ENCODE data around the gene GRIK5. TPM values are rescaled to one million over a fixed set of nuclear protein-coding genes. Genes with fewer than 3 reads are reported as not detected.

The GRIK5 gene
- total RNA-seq, 1 experiment from 2014 or later = 0.48 TPM

- Mint-ChIP-seq H3K4me3 (ENCODE audit: unreplicated experiment) (no peak overlapping the region), H3K4me1 (ENCODE audit: low read depth, unreplicated experiment) (no peaks in the 10 kb centered on the region), H3K36me3 (ENCODE audit: insufficient read depth, unreplicated experiment) (no peaks in the 10 kb centered on the region), H3K9me3 (ENCODE audit: unreplicated experiment) (no peaks in the 10 kb centered on the region), H3K27me3 (ENCODE audit: insufficient read depth, unreplicated experiment) (peaks cover 20% of the 10 kb centered on the region), H3K27ac (ENCODE audit: unreplicated experiment) (no peak overlapping the region)
- BruUV-seq (replicated peaks) = no TSS peak
- no peaks in the 10 kb centered on the region for H3K4me1 ChIP-seq
- no peaks in the 10 kb centered on the region for H3K36me3 ChIP-seq (ENCODE audit: control insufficient read depth, insufficient read depth, low read length)
- H3K9me3 ChIP-seq = no peaks in the 10 kb centered on the region
- TF ChIP-seq CTCF (IDR thresholded peaks at IDR 0.05; ENCODE audit: insufficient read depth in 1 of 2, low read depth in 1 of 2, low read length in 1 of 2, severe bottlenecking in 1 of 2, unreplicated experiment in 1 of 2) = no peak
- intact Hi-C loops (cut with micrococcal nuclease; ENCODE audit: unreplicated experiment) = no loop called here
- ChIA-PET CTCF (no interaction called here), POLR2A (no interaction called here)
- DNase-seq = no peak
- no peak overlapping the region for H3K4me3 ChIP-seq (ENCODE audit: low read depth, low read length)
- no peaks in the 10 kb centered on the region for H3K27me3 ChIP-seq (replicated peaks; ENCODE audit: control insufficient read depth, insufficient read depth, low read length)
These were observed 98.6 kb downstream of the GRIK5 start for GRCh38 chr19:41971363-41971762.

- POLR2A ChIA-PET = no interaction called here
- H3K27ac Mint-ChIP-seq (ENCODE audit: unreplicated experiment) = no peak overlapping the region
- no peaks in the 10 kb centered on the region for H3K36me3 Mint-ChIP-seq (ENCODE audit: insufficient read depth, unreplicated experiment)
- DNase-seq = no peak
- Histone ChIP-seq H3K36me3 (ENCODE audit: control insufficient read depth, insufficient read depth, low read length) (no peaks in the 10 kb centered on the region), H3K4me3 (ENCODE audit: low read depth, low read length) (no peak overlapping the region), H3K9me3 (no peaks in the 10 kb centered on the region), H3K4me1 (no peaks in the 10 kb centered on the region), H3K27me3 (replicated peaks; ENCODE audit: control insufficient read depth, insufficient read depth, low read length) (no peaks in the 10 kb centered on the region)
- no peak for TF ChIP-seq CTCF (IDR thresholded peaks at IDR 0.05; ENCODE audit: insufficient read depth in 1 of 2, low read depth in 1 of 2, low read length in 1 of 2, severe bottlenecking in 1 of 2, unreplicated experiment in 1 of 2)
- H3K27me3 Mint-ChIP-seq (ENCODE audit: insufficient read depth, unreplicated experiment) = peaks cover 23% of the 10 kb centered on the region
- intact Hi-C loops (cut with micrococcal nuclease; ENCODE audit: unreplicated experiment) = no loop called here
- no peaks in the 10 kb centered on the region for H3K9me3 Mint-ChIP-seq (ENCODE audit: unreplicated experiment)
- no peak overlapping the region for H3K4me3 Mint-ChIP-seq (ENCODE audit: unreplicated experiment)
- no TSS peak for BruUV-seq (replicated peaks)
- H3K4me1 Mint-ChIP-seq (ENCODE audit: low read depth, unreplicated experiment) = no peaks in the 10 kb centered on the region
- CTCF ChIA-PET = no interaction called here
These were observed 100.1 kb downstream of the GRIK5 start for GRCh38 chr19:41969772-41970458.

GRCh38 chr19:41968751-41969595 is 101.0 kb downstream of the GRIK5 start:
- no peaks in the 10 kb centered on the region for H3K36me3 ChIP-seq (ENCODE audit: control insufficient read depth, insufficient read depth, low read length)
- no TSS peak for BruUV-seq (replicated peaks)
- no peaks in the 10 kb centered on the region for H3K9me3 ChIP-seq
- H3K4me3 Mint-ChIP-seq (ENCODE audit: unreplicated experiment) = no peak overlapping the region
- ChIA-PET POLR2A (no interaction called here), CTCF (no interaction called here)
- H3K27me3 Mint-ChIP-seq (ENCODE audit: insufficient read depth, unreplicated experiment) = peaks cover 23% of the 10 kb centered on the region
- H3K9me3 Mint-ChIP-seq (ENCODE audit: unreplicated experiment) = no peaks in the 10 kb centered on the region
- no peaks in the 10 kb centered on the region for H3K36me3 Mint-ChIP-seq (ENCODE audit: insufficient read depth, unreplicated experiment)
- H3K4me3 ChIP-seq (ENCODE audit: low read depth, low read length) = no peak overlapping the region
- H3K27ac Mint-ChIP-seq (ENCODE audit: unreplicated experiment) = no peak overlapping the region
- DNase-seq = no peak
- intact Hi-C loops (cut with micrococcal nuclease; ENCODE audit: unreplicated experiment) = no loop called here
- no peak for TF ChIP-seq CTCF (IDR thresholded peaks at IDR 0.05; ENCODE audit: insufficient read depth in 1 of 2, low read depth in 1 of 2, low read length in 1 of 2, severe bottlenecking in 1 of 2, unreplicated experiment in 1 of 2)
- H3K4me1 Mint-ChIP-seq (ENCODE audit: low read depth, unreplicated experiment) = no peaks in the 10 kb centered on the region
- H3K4me1 ChIP-seq = no peaks in the 10 kb centered on the region
- no peaks in the 10 kb centered on the region for H3K27me3 ChIP-seq (replicated peaks; ENCODE audit: control insufficient read depth, insufficient read depth, low read length)
